Erythroblast (primary cell): Measurements from ENCODE around the gene TMX2.

Experiments
- GATA1 ChIP-seq: IDR thresholded peaks from 2 replicates; pipeline ENCODE4 v1.6.1; 2011; ENCODE audit warnings: low read depth, mild to moderate bottlenecking, control low read depth, low read length, moderate library complexity
- POLR2A ChIP-seq: IDR thresholded peaks from 2 replicates; pipeline ENCODE4 v1.6.1; 2011; ENCODE audit warnings: mild to moderate bottlenecking, low read length

DNA sequence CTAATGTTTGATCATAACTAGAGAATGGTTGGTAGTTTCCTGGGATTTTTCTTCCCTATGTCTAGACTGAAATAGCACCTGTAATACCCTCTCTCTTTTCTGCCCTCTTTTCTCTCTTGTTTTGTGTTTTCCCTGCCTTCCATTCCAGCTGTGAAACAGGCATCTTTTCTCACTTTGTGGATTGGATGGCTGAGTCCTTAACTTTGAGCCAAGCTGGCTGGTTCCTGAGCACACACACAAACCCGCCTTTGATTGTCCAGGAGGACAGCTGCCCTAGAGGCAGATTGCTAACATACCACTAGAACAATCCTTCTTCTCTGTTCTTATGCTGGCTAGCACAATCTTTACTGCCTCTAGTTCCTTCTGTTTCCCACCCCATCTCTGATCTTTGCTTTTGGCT, 66.9 kb downstream of the TMX2 start:
- TF ChIP-seq POLR2A (no peak), GATA1 (no peak)
